ENCODE results near the gene SLFN14. TPM values are rescaled to one million over a fixed set of nuclear protein-coding genes. Genes with fewer than 3 reads are reported as not detected.
"Not testable (repeated sequence)": the region's sequence is repeated elsewhere in the genome, so short reads cannot be mapped to it uniquely, and the experiment has no call there.

SLFN14 gene
- total RNA-seq, 4 donors from 2014 or later, result not detected

DNA sequence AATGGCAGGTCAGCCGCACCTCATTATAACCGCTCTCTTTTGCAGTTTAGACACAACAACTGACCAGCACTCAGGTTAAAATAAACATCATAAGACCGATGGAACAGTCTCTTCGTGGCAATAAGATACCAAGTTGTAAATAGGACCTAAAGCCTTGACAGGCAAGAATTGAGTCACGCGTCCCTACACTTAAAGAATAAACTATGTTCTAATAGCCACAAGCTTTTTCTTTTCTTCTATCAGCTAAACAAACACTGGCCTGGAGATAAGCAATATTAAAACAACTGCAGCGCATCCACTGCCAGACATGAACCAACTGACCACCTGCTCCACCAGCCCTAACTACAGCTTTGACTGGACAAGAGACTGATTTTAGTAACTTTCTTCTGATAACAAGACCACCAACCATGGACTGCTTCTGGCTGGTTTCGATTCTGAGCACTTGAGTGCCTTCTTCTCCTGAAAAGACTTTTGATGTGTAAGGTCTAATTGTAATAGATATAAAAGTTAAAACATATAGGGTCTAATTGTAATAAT is 40.6 kb downstream of the SLFN14 start:
- no peaks in the 10 kb centered on the region for H3K27me3 ChIP-seq
- no peak for DNase-seq
- no peak for TF ChIP-seq POLR2A (IDR thresholded peaks at IDR 0.05)
- TF ChIP-seq, protein P1, sequence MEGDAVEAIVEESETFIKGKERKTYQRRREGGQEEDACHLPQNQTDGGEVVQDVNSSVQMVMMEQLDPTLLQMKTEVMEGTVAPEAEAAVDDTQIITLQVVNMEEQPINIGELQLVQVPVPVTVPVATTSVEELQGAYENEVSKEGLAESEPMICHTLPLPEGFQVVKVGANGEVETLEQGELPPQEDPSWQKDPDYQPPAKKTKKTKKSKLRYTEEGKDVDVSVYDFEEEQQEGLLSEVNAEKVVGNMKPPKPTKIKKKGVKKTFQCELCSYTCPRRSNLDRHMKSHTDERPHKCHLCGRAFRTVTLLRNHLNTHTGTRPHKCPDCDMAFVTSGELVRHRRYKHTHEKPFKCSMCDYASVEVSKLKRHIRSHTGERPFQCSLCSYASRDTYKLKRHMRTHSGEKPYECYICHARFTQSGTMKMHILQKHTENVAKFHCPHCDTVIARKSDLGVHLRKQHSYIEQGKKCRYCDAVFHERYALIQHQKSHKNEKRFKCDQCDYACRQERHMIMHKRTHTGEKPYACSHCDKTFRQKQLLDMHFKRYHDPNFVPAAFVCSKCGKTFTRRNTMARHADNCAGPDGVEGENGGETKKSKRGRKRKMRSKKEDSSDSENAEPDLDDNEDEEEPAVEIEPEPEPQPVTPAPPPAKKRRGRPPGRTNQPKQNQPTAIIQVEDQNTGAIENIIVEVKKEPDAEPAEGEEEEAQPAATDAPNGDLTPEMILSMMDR (IDR thresholded peaks at IDR 0.05), result no peak

DNA sequence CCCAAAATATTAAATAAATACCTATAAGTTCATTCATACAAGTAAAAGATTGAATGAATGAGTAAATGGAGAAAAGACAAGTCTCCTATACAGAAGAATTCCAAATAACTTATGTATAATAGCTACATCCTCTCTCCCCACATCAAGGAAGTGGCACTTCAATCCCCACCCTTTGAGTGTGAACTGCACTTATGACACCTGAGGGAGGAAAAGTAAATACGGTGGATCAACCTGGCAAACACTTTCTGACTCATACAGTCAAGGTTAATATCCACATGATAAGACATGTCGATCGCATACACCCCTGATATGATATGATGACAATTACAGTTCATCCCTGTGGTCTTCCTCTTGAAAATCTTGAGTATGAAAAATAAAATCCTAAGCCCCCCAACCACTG is 41.2 kb downstream of the SLFN14 start:
- no peak overlapping the region for H3K4me3 ChIP-seq
- peak overlapping the region in 1 of 4 donors; percentile 54 for H3K27ac ChIP-seq
- no peaks in the 10 kb centered on the region for H3K27me3 ChIP-seq
- TF ChIP-seq, protein P1 (IDR thresholded peaks at IDR 0.05), result no peak
- TF ChIP-seq POLR2A (IDR thresholded peaks at IDR 0.05), result no peak
- H3K4me1 ChIP-seq, result peaks cover 0 to 7% (median 0%) of the 10 kb centered on the region in 4 donors
- no peaks in the 10 kb centered on the region for H3K9me3 ChIP-seq
- DNase-seq, result no peak
- H3K36me3 ChIP-seq, result no peaks in the 10 kb centered on the region

More for the DNA sequence above, 40.6 kb downstream of the SLFN14 start:
- no peaks in the 10 kb centered on the region for H3K9me3 ChIP-seq
- H3K27ac ChIP-seq, result peak overlapping the region in 1 of 4 donors; percentile 54
- peaks cover 0 to 7% (median 0%) of the 10 kb centered on the region in 4 donors for H3K4me1 ChIP-seq
- H3K36me3 ChIP-seq, result no peaks in the 10 kb centered on the region
- H3K4me3 ChIP-seq, result no peak overlapping the region

DNA sequence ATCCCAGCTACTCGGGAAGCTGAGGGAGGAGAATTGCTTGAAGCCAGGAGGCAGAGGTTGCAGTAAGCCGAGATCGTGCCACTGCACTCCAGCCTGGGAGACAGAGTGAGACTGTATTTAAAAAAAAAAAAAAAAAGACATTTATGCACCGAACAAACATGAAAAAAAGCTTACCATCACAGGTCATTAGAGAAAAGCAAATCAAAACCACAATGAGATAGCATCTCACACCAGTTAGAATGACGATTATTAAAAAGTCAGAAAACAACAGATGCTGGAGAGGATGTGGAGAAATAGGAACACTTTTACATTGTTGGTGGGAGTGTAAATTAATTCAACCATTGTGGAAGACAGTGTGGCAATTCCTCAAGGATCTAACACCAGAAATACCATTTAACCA is 42.2 kb downstream of the SLFN14 start:
- H3K4me1 ChIP-seq, H3K36me3 ChIP-seq, H3K27me3 ChIP-seq, H3K9me3 ChIP-seq, H3K4me3 ChIP-seq, DNase-seq, H3K27ac ChIP-seq: not testable (repeated sequence)

DNA sequence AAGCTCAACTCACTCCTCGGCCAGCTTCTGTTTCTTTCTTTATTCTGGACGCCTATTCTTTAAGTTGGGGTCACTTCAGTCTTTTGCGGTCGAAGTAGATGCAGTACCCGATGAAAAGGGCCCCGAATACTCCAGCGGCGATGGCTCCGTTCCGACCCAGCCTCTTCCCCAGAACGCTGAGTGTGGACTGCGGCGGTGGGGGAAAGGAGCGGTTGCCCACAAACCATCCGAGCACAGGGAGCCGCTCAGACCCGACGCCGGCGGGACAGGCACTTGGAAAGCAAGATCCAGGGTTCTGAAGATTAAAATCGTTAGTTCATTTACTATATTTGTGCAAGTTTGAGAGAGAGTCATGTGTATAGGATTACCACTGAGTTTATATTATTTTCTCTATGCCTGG is 45.6 kb downstream of the SLFN14 start:
- no peak for TF ChIP-seq POLR2A (IDR thresholded peaks at IDR 0.05)
- TF ChIP-seq, protein P1 (IDR thresholded peaks at IDR 0.05), result no peak
- no peak for DNase-seq

DNA sequence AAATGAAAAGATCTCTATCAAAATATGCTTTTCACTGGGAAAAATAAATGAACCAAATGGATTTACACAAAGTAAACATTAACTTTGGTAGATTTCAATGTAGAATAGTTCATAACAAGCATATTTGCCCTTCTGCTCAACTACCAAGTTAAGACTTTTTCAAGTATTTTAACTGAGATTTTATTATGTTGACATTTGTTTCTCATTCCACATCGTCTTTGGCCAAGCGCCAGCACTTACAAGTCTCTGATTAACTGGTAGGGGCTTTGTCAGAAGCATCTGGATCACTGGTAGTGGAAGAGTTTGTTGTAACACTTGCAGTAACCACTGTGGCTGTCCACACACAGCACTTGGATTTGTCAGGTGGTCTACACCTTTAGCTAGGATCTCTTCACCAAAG is 46.1 kb downstream of the SLFN14 start:
- no peak for DNase-seq
- Histone ChIP-seq H3K27me3 (no peaks in the 10 kb centered on the region), H3K4me3 (no peak overlapping the region), H3K36me3 (no peaks in the 10 kb centered on the region), H3K27ac (no peak overlapping the region), H3K9me3 (no peaks in the 10 kb centered on the region), H3K4me1 (peaks cover 0 to 1% (median 0%) of the 10 kb centered on the region in 4 donors)
- TF ChIP-seq POLR2A (IDR thresholded peaks at IDR 0.05), result no peak
- TF ChIP-seq, protein P1 (IDR thresholded peaks at IDR 0.05), result no peak

More for the DNA sequence above, 45.6 kb downstream of the SLFN14 start:
- Histone ChIP-seq H3K4me3 (no peak overlapping the region), H3K36me3 (no peaks in the 10 kb centered on the region), H3K27me3 (no peaks in the 10 kb centered on the region), H3K27ac (no peak overlapping the region), H3K4me1 (peaks cover 0 to 6% (median 0%) of the 10 kb centered on the region in 4 donors), H3K9me3 (no peaks in the 10 kb centered on the region)

Small RNAs within 50 kb of the gene (small RNA-seq; reads per million reads assigned to genes)
- 0 reads per million in 2 donors for gene AC004134.1
- gene AC015911.1, result 0 reads per million in 2 donors
- gene SNORD7, result 94.4 to 189 reads per million in 2 donors

Other genes with a start within 250 kb of the SLFN14 start
- 10 to 100 TPM in 1 of 4 donors, 1 to 10 TPM in 3; 3.6 to 73.4 (median 5.6) TPM for gene SLFN11, start 187.2 kb downstream of the SLFN14 start, total RNA-seq
- gene SLFN12, start 128.3 kb downstream of the SLFN14 start, total RNA-seq, result 10 to 100 TPM in 1 of 4 donors, 1 to 10 TPM in 3; 4.7 to 33.8 (median 7.5) TPM
- gene SLFN13, start 112.1 kb downstream of the SLFN14 start, total RNA-seq, result 10 to 100 TPM in 1 of 4 donors, 1 to 10 TPM in 3; 2.8 to 24.8 (median 4.2) TPM
- 10 to 100 TPM in 1 of 4 donors, 1 to 10 TPM in 3; 5.3 to 17.3 (median 5.6) TPM for gene SLFN12L, start 23.1 kb downstream of the SLFN14 start, total RNA-seq
- 1 to 10 TPM; 2.5 to 7.9 (median 4.5) TPM for gene PEX12, start 17.8 kb upstream of the SLFN14 start, total RNA-seq
- gene AP2B1, start 26.5 kb upstream of the SLFN14 start, total RNA-seq, result 10 to 100 TPM; 46.2 to 75.3 (median 66.6) TPM
- gene RASL10B, start 170.8 kb upstream of the SLFN14 start, total RNA-seq, result 1 to 10 TPM in 2 of 4 donors, not detected in 2; 1.1 TPM
- not detected for gene GAS2L2, start 192.4 kb upstream of the SLFN14 start, total RNA-seq
- not detected for gene C17orf50, start 200.1 kb upstream of the SLFN14 start, total RNA-seq
- gene MMP28, start 234.8 kb upstream of the SLFN14 start, total RNA-seq, result 10 to 100 TPM in 3 of 4 donors, 1 to 10 TPM in 1; 3.3 to 85.3 (median 56.7) TPM
- gene TAF15, start 248.7 kb upstream of the SLFN14 start, total RNA-seq, result 100 to 1,000 TPM in 1 of 4 donors, 10 to 100 TPM in 3; 51.1 to 119 (median 90.1) TPM